ENCODE results near the gene MZB1. TPM values are rescaled to one million over a fixed set of nuclear protein-coding genes. Genes with fewer than 3 reads are reported as not detected.

MZB1 gene
- total RNA-seq, 6 donors from 2014 or later, result 1.5 to 30.7 (median 15.5) TPM

- WGBS, 2 donors, result 30 to 52% methylated on average over 2 to 3 of the region's 3 CpGs
- TF ChIP-seq EP300 (IDR thresholded peaks at IDR 0.05) (no peak), POLR2AphosphoS5 (IDR thresholded peaks at IDR 0.05) (no peak), CTCF (IDR thresholded peaks at IDR 0.05) (no peak)
- no peak overlapping the region for H3K27ac ChIP-seq
- H3K36me3 ChIP-seq, result no peaks in the 10 kb centered on the region
- H3K9me3 ChIP-seq, result no peaks in the 10 kb centered on the region
- H3K4me3 ChIP-seq, result no peak overlapping the region
- H3K27me3 ChIP-seq, result no peaks in the 10 kb centered on the region
- peaks cover 6 to 17% (median 12%) of the 10 kb centered on the region in 4 donors for H3K4me1 ChIP-seq
- DNase-seq (no peak), ATAC-seq (ENCODE audit: low FRiP score in 2 of 2) (no peak)
Measured at GRCh38 chr5:139382807-139383206, 6.9 kb downstream of the MZB1 start.

- no peaks in the 10 kb centered on the region for H3K27me3 ChIP-seq
- no peaks in the 10 kb centered on the region for H3K9me3 ChIP-seq
- no peak for DNase-seq
- TF ChIP-seq POLR2AphosphoS5 (IDR thresholded peaks at IDR 0.05), result no peak
- no peak overlapping the region for H3K27ac ChIP-seq
- 87 to 91% methylated on average over 22 to 24 of the region's 28 CpGs for WGBS, 2 donors
- no peak overlapping the region for H3K4me3 ChIP-seq
- no peak for ATAC-seq (ENCODE audit: low FRiP score in 2 of 2)
- peaks cover 0 to 2% (median 0%) of the 10 kb centered on the region in 4 donors for H3K36me3 ChIP-seq
- H3K4me1 ChIP-seq, result peaks cover 6 to 15% (median 11%) of the 10 kb centered on the region in 4 donors
Measured at GRCh38 chr5:139381837-139382761, 7.6 kb downstream of the MZB1 start.

GRCh38 chr5:139379626-139380449 is 9.9 kb downstream of the MZB1 start:
- Histone ChIP-seq H3K4me3 (no peak overlapping the region), H3K27me3 (no peaks in the 10 kb centered on the region), H3K9me3 (no peaks in the 10 kb centered on the region), H3K36me3 (peaks cover 0 to 9% (median under 1%) of the 10 kb centered on the region in 4 donors), H3K4me1 (peaks cover 0 to 6% (median 3%) of the 10 kb centered on the region in 4 donors), H3K27ac (no peak overlapping the region)
- DNase-seq (no peak), ATAC-seq (ENCODE audit: low FRiP score in 2 of 2) (no peak)
- WGBS, 2 donors, result 86 to 87% methylated on average over 13 to 15 of the region's 15 CpGs
- TF ChIP-seq EP300 (IDR thresholded peaks at IDR 0.05), result no peak
- no peak for TF ChIP-seq POLR2A (IDR thresholded peaks at IDR 0.05)
- TF ChIP-seq CTCF (IDR thresholded peaks at IDR 0.05), result no peak
- no peak for TF ChIP-seq POLR2AphosphoS5 (IDR thresholded peaks at IDR 0.05)

- H3K4me1 ChIP-seq, result no peaks in the 10 kb centered on the region
- no peak for DNase-seq
Measured at GRCh38 chr5:139378941-139379361, 10.8 kb downstream of the MZB1 start.

More at GRCh38 chr5:139378941-139379361, 10.8 kb downstream of the MZB1 start:
- TF ChIP-seq CTCF (IDR thresholded peaks at IDR 0.05) (no peak), POLR2A (IDR thresholded peaks at IDR 0.05) (no peak), POLR2AphosphoS5 (IDR thresholded peaks at IDR 0.05) (no peak)
- no peak for ATAC-seq (ENCODE audit: low FRiP score in 2 of 2)
- H3K4me3 ChIP-seq, result no peak overlapping the region
- H3K9me3 ChIP-seq, result no peaks in the 10 kb centered on the region
- H3K36me3 ChIP-seq, result peaks cover 0 to 16% (median 2%) of the 10 kb centered on the region in 4 donors
- WGBS, 2 donors, result 79 to 88% methylated on average over 8 to 13 of the region's 13 CpGs
- H3K27me3 ChIP-seq, result no peaks in the 10 kb centered on the region
- no peak overlapping the region for H3K27ac ChIP-seq
